Heart left ventricle (tissue), 13 donors: ENCODE results near the gene SELENOM.

ENCODE experiments used
- POLR2A ChIP-seq, 2 donors: fragments of 450-650 bp; IDR thresholded peaks; one replicate each; pipeline ENCODE4 v1.6.1; 2017; ENCODE audit warnings: antibody characterized with exemption in 2 of 2, mild to moderate bottlenecking in 2 of 2, moderate library complexity in 2 of 2
- TF ChIP-seq, protein P1 (sequence below), 12 donors: fragments of 200-600 bp; sonication (generic) in 4 of 12; IDR thresholded peaks; one replicate each; pipeline versions ENCODE4 v1.5.0 to v1.8.0; 2018 to 2022; ENCODE audit warnings: antibody characterized with exemption in 12 of 12, mild to moderate bottlenecking in 5 of 12
- donor health status: ischemic (EF 13 %, LVEDD 7.1; RV severe dilation, severe dysfunction).
- donor health status: DM: no; HTN: yes; CAD: no.
- donor health status: DM: no; HTN: no; CAD: no.
- donor health status: ischemic (EF 25% LVEDD 6.9; RV normal size, moderate dysfunction).
- donor health status: ischemic (EF 25% LVEDD 5.7; RV mildly dilated, moderate dysfunction).
- donor health status: ischemic (EF 35%, LVEDD 5.7; RV mildly dilated, moderate dysfunction).
- donor health status: nonischemic (EF 11% LVEDD 7.7; RV severe dilation, severe dysfunction).
- donor health status: DM: yes; HTN: yes; CAD: no.
- donor health status: PGD.
- donor health status: ischemic (EF 29% LVEDD 5.4; RV normal size, mild dysfunction).
- donor health status: nonischemic (EF 23%, LVEDD 6.1; RV moderate dilation, normal function).

DNA sequence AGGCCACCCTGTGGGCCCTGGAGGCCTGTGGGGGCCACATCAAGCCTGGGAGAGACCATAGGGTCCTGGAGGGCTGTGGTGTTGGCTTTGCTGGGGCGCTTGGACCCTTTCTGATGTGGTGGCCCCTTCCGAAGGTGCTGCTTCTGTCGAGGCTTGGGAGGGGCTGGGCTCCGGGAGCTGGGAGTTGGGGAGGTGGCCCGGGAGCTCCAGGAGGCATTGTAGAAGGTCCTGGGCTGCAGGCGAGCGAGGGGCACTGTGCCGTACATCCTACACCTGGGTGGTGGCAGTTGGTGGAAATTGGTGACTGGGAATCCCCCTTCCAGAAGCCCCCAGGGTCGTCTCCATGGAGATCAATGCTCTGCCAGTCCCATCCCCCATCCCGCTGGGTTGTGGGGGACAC is 30.4 kb upstream of the SELENOM start:
- TF ChIP-seq, protein P1, sequence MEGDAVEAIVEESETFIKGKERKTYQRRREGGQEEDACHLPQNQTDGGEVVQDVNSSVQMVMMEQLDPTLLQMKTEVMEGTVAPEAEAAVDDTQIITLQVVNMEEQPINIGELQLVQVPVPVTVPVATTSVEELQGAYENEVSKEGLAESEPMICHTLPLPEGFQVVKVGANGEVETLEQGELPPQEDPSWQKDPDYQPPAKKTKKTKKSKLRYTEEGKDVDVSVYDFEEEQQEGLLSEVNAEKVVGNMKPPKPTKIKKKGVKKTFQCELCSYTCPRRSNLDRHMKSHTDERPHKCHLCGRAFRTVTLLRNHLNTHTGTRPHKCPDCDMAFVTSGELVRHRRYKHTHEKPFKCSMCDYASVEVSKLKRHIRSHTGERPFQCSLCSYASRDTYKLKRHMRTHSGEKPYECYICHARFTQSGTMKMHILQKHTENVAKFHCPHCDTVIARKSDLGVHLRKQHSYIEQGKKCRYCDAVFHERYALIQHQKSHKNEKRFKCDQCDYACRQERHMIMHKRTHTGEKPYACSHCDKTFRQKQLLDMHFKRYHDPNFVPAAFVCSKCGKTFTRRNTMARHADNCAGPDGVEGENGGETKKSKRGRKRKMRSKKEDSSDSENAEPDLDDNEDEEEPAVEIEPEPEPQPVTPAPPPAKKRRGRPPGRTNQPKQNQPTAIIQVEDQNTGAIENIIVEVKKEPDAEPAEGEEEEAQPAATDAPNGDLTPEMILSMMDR (IDR thresholded peaks at IDR 0.05) = no peak
- no peak for TF ChIP-seq POLR2A (IDR thresholded peaks at IDR 0.05)
